ENCODE data around the gene FERMT2. TPM values are rescaled to one million over a fixed set of nuclear protein-coding genes. Genes with fewer than 3 reads are reported as not detected.
"Not testable (repeated sequence)": the region's sequence is repeated elsewhere in the genome, so short reads cannot be mapped to it uniquely, and the experiment has no call there.

Gene FERMT2
- total and polyA plus RNA-seq, 8 donors = 10.4 to 27.9 (median 16.6) TPM

DNA sequence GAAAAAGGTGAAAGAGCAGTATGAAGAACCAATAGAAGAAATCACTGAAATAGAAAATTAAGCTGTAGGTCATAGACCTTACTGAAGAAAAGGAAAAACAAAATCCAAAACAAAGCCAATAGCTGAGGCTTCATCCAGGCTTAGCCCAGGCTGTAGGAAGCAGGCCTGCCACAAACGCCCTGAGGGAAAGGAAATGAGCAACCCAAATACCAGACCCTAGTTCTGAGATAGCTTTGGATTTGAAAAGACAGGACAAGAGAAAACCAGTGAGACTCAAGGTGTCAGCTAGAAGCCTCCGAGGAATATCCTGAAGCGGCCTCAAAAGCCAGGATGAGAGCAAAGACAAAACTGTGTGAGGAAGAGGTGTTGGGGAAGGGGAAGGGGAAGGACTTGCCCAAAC is 79.2 kb downstream of the FERMT2 start:
- no peak overlapping the region for H3K27ac ChIP-seq
- no peak overlapping the region for H3K4me3 ChIP-seq
- intact Hi-C loops (cut with DNase I) = no loop called here
- DNase-seq (no peak), FAIRE-seq (no peak), ATAC-seq (no peak)
- WGBS, 2 donors = 91 to 95% methylated on average over 3 of the region's 3 CpGs
- H3K27me3 ChIP-seq = no peaks in the 10 kb centered on the region
- TF ChIP-seq, protein P1, sequence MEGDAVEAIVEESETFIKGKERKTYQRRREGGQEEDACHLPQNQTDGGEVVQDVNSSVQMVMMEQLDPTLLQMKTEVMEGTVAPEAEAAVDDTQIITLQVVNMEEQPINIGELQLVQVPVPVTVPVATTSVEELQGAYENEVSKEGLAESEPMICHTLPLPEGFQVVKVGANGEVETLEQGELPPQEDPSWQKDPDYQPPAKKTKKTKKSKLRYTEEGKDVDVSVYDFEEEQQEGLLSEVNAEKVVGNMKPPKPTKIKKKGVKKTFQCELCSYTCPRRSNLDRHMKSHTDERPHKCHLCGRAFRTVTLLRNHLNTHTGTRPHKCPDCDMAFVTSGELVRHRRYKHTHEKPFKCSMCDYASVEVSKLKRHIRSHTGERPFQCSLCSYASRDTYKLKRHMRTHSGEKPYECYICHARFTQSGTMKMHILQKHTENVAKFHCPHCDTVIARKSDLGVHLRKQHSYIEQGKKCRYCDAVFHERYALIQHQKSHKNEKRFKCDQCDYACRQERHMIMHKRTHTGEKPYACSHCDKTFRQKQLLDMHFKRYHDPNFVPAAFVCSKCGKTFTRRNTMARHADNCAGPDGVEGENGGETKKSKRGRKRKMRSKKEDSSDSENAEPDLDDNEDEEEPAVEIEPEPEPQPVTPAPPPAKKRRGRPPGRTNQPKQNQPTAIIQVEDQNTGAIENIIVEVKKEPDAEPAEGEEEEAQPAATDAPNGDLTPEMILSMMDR (IDR thresholded peaks at IDR 0.05) = no peak
- H3K4me1 ChIP-seq = no peaks in the 10 kb centered on the region
- H3K36me3 ChIP-seq = peaks cover 0 to 54% (median 19%) of the 10 kb centered on the region in 3 donors
- H3K9me3 ChIP-seq = no peaks in the 10 kb centered on the region

DNA sequence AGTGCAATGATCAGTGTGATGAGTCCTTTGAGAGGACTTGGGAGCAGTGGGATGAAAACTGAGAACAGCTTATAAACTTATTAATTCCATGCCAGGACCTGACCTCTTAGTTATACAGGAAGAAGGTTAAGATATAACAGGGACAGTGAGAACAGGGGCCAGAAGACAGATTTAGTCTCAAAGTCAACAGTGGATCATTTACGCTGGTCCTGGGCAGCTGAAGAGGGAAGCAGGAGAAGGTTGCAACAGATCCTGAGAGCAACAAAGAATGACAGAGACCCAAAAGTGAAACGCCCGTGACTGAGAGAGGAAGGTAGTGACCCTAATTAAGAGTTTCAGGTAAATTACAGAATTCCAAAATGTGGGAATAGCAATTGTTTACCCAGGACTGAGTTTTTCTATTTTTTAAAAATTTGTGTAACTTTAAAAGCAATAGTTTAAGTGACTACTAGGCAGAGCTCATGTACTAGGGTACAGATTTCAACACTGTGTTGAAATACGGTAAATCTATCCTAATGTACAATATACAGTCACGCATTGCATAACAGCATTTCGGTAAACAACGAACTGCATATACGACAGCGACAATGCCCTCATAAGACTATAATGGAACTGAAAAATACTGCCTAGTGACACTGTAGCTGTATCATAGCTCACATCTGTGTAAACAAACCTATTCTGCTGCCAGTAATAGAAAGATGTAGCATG is 81.8 kb downstream of the FERMT2 start:
- FAIRE-seq (no peak), ATAC-seq (no peak), DNase-seq (no peak)
- TF ChIP-seq, protein P1 (IDR thresholded peaks at IDR 0.05) = no peak
- peaks cover 0 to 46% (median 18%) of the 10 kb centered on the region in 3 donors for H3K36me3 ChIP-seq
- no peaks in the 10 kb centered on the region for H3K4me1 ChIP-seq
- H3K27ac ChIP-seq = no peak overlapping the region
- H3K4me3 ChIP-seq = no peak overlapping the region
- intact Hi-C loops (cut with DNase I) = no loop called here
- H3K27me3 ChIP-seq = no peaks in the 10 kb centered on the region
- no peaks in the 10 kb centered on the region for H3K9me3 ChIP-seq
- 96 to 97% methylated on average over 9 of the region's 9 CpGs for WGBS, 2 donors

DNA sequence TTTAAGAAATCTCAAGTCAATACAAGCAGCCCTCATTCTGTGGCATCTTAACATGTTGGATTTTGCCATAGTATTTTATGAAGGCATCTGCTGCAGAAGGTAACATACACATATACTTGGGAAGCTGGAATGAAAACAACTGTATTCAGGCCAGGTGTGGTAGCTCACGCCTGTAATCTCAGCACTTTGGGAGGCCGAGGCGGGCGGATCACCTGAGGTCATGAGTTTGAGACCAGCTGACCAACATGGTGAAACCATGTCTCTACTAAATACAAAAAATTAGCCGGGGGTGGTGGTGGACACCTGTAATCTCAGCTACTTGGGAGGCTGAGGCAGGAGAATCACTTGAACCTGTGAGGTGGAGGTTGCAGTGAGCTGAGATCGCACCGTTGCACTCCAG is 86.0 kb downstream of the FERMT2 start:
- 95 to 97% methylated on average over 7 of the region's 7 CpGs for WGBS, 2 donors
- intact Hi-C loops (cut with DNase I); ATAC-seq; H3K9me3 ChIP-seq; DNase-seq; H3K36me3 ChIP-seq; H3K27ac ChIP-seq; H3K4me1 ChIP-seq; H3K4me3 ChIP-seq; H3K27me3 ChIP-seq; FAIRE-seq: not testable (repeated sequence)

DNA sequence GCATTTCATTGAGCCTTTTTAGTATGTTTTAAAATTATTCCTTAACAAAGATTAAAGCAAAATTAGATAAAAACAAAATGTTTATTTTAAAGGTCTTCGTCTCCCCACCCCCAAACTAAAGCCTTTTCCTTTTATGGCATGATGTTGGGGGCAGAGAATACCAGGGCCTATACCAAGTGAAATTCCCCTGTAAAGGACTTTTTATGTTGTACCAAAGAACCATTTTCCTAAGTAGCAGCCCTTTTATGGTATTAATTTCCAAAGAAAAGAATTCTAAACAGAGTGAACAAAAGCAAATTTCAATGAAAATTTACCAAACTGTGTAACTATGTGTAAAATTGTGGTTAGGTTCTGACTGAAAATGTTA is 87.5 kb downstream of the FERMT2 start:
- H3K36me3 ChIP-seq = peaks cover 0 to 10% (median 0%) of the 10 kb centered on the region in 3 donors
- ATAC-seq = no peak
- 83 to 88% methylated on average over 1 of the region's 1 CpG for WGBS, 2 donors

DNA sequence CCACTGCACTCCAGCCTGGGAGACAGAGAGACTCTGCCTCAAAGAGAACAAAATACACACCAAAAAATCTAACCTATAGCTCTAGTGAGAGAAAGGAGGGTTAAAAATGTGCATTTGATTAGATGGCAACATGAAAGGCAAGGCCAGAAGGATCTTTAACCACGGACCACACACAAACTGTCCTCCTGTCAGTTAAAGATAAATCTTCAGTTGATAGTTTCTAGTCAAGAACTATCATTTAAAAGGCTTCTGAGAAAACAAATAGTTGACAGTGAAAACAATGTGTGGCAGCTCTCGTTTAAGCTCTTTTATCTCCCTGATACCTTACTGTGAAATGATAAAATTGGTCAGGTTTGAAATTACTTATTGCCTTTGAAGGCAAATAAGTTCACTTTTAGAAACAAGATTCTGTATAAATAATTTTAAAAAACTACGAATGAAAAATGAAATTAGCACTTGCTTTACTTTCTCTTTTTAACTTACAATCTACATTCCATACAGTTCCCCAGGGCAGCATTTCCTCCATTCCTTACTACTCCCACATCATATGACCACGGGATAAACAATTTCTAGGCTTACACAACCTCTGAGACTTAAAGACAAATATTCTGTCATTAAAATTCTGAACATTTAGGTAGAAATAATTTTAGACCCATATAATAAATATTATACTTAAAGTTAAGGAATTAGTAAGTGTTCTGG is 88.1 kb downstream of the FERMT2 start:
- H3K4me1 ChIP-seq = no peaks in the 10 kb centered on the region
- no peaks in the 10 kb centered on the region for H3K9me3 ChIP-seq
- DNase-seq (no peak), FAIRE-seq (no peak), ATAC-seq (no peak)
- no peaks in the 10 kb centered on the region for H3K27me3 ChIP-seq
- WGBS, 2 donors = 61 to 63% methylated on average over 4 of the region's 4 CpGs
- H3K4me3 ChIP-seq = no peak overlapping the region
- TF ChIP-seq, protein P1 (IDR thresholded peaks at IDR 0.05) = no peak
- H3K27ac ChIP-seq = no peak overlapping the region
- intact Hi-C loops (cut with DNase I) = no loop called here
- H3K36me3 ChIP-seq = peaks cover 0 to 8% (median 0%) of the 10 kb centered on the region in 3 donors

More for the DNA sequence above, 87.5 kb downstream of the FERMT2 start:
- TF ChIP-seq, protein P1 (IDR thresholded peaks at IDR 0.05) = no peak
- no peaks in the 10 kb centered on the region for H3K4me1 ChIP-seq
- DNase-seq (no peak), FAIRE-seq (no peak)
- intact Hi-C loops (cut with DNase I) = no loop called here
- H3K4me3 ChIP-seq = no peak overlapping the region
- H3K27ac ChIP-seq = no peak overlapping the region
- H3K27me3 ChIP-seq = no peaks in the 10 kb centered on the region
- H3K9me3 ChIP-seq = no peaks in the 10 kb centered on the region
